B cell (primary cell): ENCODE data around the gene ZNF646. TPM values are rescaled to one million over a fixed set of nuclear protein-coding genes. Genes with fewer than 3 reads are reported as not detected.
A peak's percentile ranks its signal among the peaks of the same experiment; 100 is the strongest.

Source experiments
- ATAC-seq: fragments of 200-7000 bp; cut with Tn5 transposase; one replicate; pipeline ENCODE4 v1.10.0; 2021; ENCODE audit warnings: low read depth, mild to moderate bottlenecking, moderate number of reproducible peaks, moderate library complexity
- CTCF ChIA-PET: fragments of 350-600 bp; sonication (Branson Sonifier 250); formaldehyde crosslinking; loops from one replicate; lab custom pipeline; 2021; ENCODE audit warnings: antibody characterized with exemption, inconsistent platforms; lab: Charles Lee
- POLR2A ChIA-PET: fragments of 350-600 bp; sonication (Branson Sonifier 250); formaldehyde crosslinking; loops from one replicate; lab custom pipeline; 2021; ENCODE audit warnings: antibody characterized with exemption; lab: Charles Lee
- DNase-seq: peaks from one replicate; pipeline ENCODE4 v3.0.0; 2013
- H2AFZ ChIP-seq: 2 replicates; pipeline ENCODE4 v1.6.1; 2012; ENCODE audit warnings: mild to moderate bottlenecking, low read depth, low read length; ENCODE audit not compliant: insufficient read depth, poor library complexity, severe bottlenecking
- H3K27ac ChIP-seq, 2 donors: 1 replicate in 1 of 2; 2 replicates in 1 of 2; pipeline ENCODE4 v1.5.1; 2012 to 2013; ENCODE audit warnings: low read length in 2 of 2, mild to moderate bottlenecking in 2 of 2, moderate library complexity in 1 of 2
- H3K27me3 ChIP-seq, 4 experiments: fragments of 200-600 bp in 1 of 4; sonication (generic) in 1 of 4; replicated peaks in 1 of 4; 1 replicate in 2 of 4; 2 replicates in 2 of 4; pipeline versions ENCODE4 v1.6.1 to v1.7.0; 2013 to 2016; ENCODE audit warnings: low read length in 3 of 4, mild to moderate bottlenecking in 2 of 4, mixed read lengths in 1 of 4, moderate library complexity in 1 of 4; ENCODE audit not compliant: insufficient read depth in 4 of 4, control insufficient read depth in 3 of 4; ENCODE audit errors: control extremely low read depth in 1 of 4
- H3K36me3 ChIP-seq, 2 experiments: replicated peaks in 1 of 2; 1 replicate in 1 of 2; 2 replicates in 1 of 2; pipeline versions ENCODE4 v1.6.1 to v1.7.1; 2013; ENCODE audit warnings: low read length in 1 of 2; ENCODE audit not compliant: insufficient read depth in 2 of 2, control insufficient read depth in 1 of 2; ENCODE audit errors: control extremely low read depth in 1 of 2, extremely low read depth in 1 of 2
- H3K4me1 ChIP-seq, 2 donors: fragments of 200-600 bp in 1 of 2; sonication (generic) in 1 of 2; 1 replicate in 1 of 2; 2 replicates in 1 of 2; pipeline versions ENCODE4 v1.5.1 to v1.6.1; 2013 to 2017; ENCODE audit warnings: low read length in 2 of 2; ENCODE audit not compliant: control insufficient read depth in 2 of 2, insufficient read depth in 2 of 2
- H3K4me2 ChIP-seq: replicated peaks from 2 replicates; pipeline ENCODE3; 2012; ENCODE audit warnings: mild to moderate bottlenecking, low read depth, low read length; ENCODE audit not compliant: poor library complexity, severe bottlenecking
- H3K4me3 ChIP-seq, 5 experiments: fragments of 200-600 bp in 1 of 5; sonication (generic) in 1 of 5; 1 replicate in 3 of 5; 2 replicates in 2 of 5; pipeline versions ENCODE4 v1.5.1 to v1.7.0; 2011 to 2016; ENCODE audit warnings: low read length in 4 of 5, mild to moderate bottlenecking in 4 of 5, low read depth in 2 of 5, control low read depth in 1 of 5, moderate library complexity in 1 of 5; ENCODE audit not compliant: insufficient read depth in 1 of 5; ENCODE audit errors: control extremely low read depth in 1 of 5, extremely low read depth in 1 of 5
- H3K79me2 ChIP-seq: fragments of 200-600 bp; sonication (generic); one replicate; pipeline ENCODE4 v1.6.0; 2016; ENCODE audit warnings: low read length; ENCODE audit not compliant: control insufficient read depth, insufficient read depth
- H3K9ac ChIP-seq: fragments of 200-600 bp; sonication (generic); 2 replicates; pipeline ENCODE4 v1.6.1; 2017; ENCODE audit warnings: mild to moderate bottlenecking, low read length, moderate library complexity
- H3K9me3 ChIP-seq, 3 donors: one replicate each; pipeline versions ENCODE4 v1.6.1 to v1.7.1; 2013; ENCODE audit warnings: low read length in 2 of 3; ENCODE audit not compliant: control insufficient read depth in 2 of 3, insufficient read depth in 1 of 3; ENCODE audit errors: control extremely low read depth in 1 of 3
- H4K20me1 ChIP-seq: 2 replicates; pipeline ENCODE4 v1.6.0; 2012; ENCODE audit warnings: mild to moderate bottlenecking, low read length; ENCODE audit not compliant: insufficient read depth, control insufficient read depth, poor library complexity, severe bottlenecking
- H3K27ac Mint-ChIP-seq: one replicate; pipeline ENCODE4 v1.8.0; 2021; ENCODE audit warnings: mixed read lengths
- H3K27me3 Mint-ChIP-seq: one replicate; pipeline ENCODE4 v1.8.0; 2021; ENCODE audit warnings: mixed read lengths
- H3K4me1 Mint-ChIP-seq: one replicate; pipeline ENCODE4 v1.8.0; 2021; ENCODE audit warnings: mixed read lengths
- H3K4me3 Mint-ChIP-seq: one replicate; pipeline ENCODE4 v1.8.0; 2021; ENCODE audit warnings: mixed read lengths
- H3K9me3 Mint-ChIP-seq: one replicate; pipeline ENCODE4 v1.8.0; 2022; ENCODE audit warnings: mixed read lengths; ENCODE audit not compliant: insufficient read depth
- CTCF ChIP-seq: fragments of 200-600 bp; IDR thresholded peaks from one replicate; pipeline ENCODE4 v1.8.0; 2022; ENCODE audit warnings: antibody characterized with exemption, mild to moderate bottlenecking
- EZH2 ChIP-seq: IDR thresholded peaks from 2 replicates; pipeline ENCODE4 v1.6.1; 2012; ENCODE audit warnings: borderline replicate concordance, low read depth, mild to moderate bottlenecking, moderate library complexity, low read length; ENCODE audit not compliant: insufficient read depth, poor library complexity, severe bottlenecking
- WGBS: methylation state at CpG from one replicate; pipeline ENCODE4 v1.1.5; 2013; ENCODE audit warnings: missing lambda C conversion rate; ENCODE audit not compliant: insufficient coverage; 5-methylcytosine and 5-hydroxymethylcytosine counted together
- intact Hi-C: fragments of 100-400 bp; cut with micrococcal nuclease; formaldehyde crosslinking; loops from one replicate; pipeline ENCODE4 v1.10.0; 2022
- polyA plus RNA-seq: library from polyadenylated mRNA; depleted of rRNA; stranded (reverse); fragments of >200 nt; gene quantifications from 2 replicates; pipeline ENCODE4 v1.2.3, GENCODE V29; 2012
- total RNA-seq, 2 donors: library from RNA; stranded (reverse); fragments of 120-200 nt in 1 of 2; gene quantifications; 1 replicate in 1 of 2; 2 replicates in 1 of 2; pipeline versions ENCODE4 v1.2.3 to v1.2.4, GENCODE V29; 2013 to 2022

ZNF646 gene
- total and polyA plus RNA-seq, 2 donors (not counting 1 experiment from before 2014, with no cell fraction given), result 14.7 to 45.9 TPM

DNA sequence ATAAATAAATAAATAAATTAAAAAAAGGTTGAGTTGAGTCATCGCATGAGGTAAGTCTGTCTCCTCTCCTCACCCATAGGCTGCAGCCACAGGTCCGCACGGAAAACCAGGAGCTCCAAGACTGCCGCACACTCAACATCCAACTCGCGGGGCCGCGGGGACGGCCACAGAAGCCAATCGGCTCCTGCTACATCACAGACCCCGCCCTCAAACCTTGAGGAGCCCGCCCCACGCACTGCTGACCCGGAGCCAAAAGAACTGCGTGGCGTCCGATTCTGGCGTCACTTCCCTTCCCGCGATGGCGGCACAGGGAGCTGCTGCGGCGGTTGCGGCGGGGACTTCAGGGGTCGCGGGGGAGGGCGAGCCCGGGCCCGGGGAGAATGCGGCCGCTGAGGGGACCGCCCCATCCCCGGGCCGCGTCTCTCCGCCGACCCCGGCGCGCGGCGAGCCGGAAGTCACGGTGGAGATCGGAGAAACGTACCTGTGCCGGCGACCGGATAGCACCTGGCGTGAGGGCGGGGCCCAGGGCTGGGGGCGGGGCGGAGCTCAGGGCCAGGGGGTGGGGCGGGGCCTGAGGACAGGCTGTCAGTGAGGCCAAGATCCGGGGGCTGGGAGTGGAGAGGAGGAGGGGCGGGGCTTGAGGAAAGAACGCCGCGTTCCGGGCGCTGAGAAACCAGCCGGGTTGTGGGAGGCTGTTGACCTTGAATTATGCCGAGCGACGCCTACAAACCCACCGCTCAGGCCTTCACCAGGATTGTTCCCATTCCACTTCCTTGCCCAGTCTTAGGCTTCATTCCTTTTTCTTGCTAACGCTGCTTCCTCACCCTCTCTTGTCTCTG lies 43.4 kb downstream of the ZNF646 start, which contains the start of gene KAT8:
Gene KAT8, plus strand, starts transcription at position 281 of the 839 bp plus-strand sequence. Its CDS starts 18 bp downstream, at position 299.
- POLR2A ChIA-PET, result interaction anchor here (0.6 to 3.6 kb wide), 13 partner anchors 10 to 1473 kb away, joined by 3 to 36 read pairs (median 5); partner anchors contain the start of genes FBXL19, FUS, PYCARD and STX4
- Mint-ChIP-seq H3K27me3 (no peaks in the 10 kb centered on the region), H3K4me3 (peak within 1 kb of the TSS; percentile 92), H3K27ac (peak within 1 kb of the TSS; percentile 96), H3K4me1 (peaks cover 15% of the 10 kb centered on the region), H3K9me3 (no peaks in the 10 kb centered on the region)
- WGBS, result under 1% methylated on average over 62 of the region's 68 CpGs
- Histone ChIP-seq H3K4me2 (peak within 1 kb of the TSS; percentile 72), H4K20me1 (peaks cover 26% of the 10 kb centered on the region), H3K36me3 (peaks cover 7 to 33% of the 10 kb centered on the region in 2 experiments), H3K27ac (peak within 1 kb of the TSS; percentile 72 to 95), H3K4me3 (peak within 1 kb of the TSS; percentile 49 to 83 (median 66)), H3K4me1 (peaks cover 10 to 20% of the 10 kb centered on the region in 2 donors), H2AFZ (peak within 1 kb of the TSS; percentile 80), H3K9ac (peak within 1 kb of the TSS; percentile 92), H3K79me2 (peaks cover 44% of the 10 kb centered on the region), H3K9me3 (no peaks in the 10 kb centered on the region), H3K27me3 (no peaks in the 10 kb centered on the region)
- peak; percentile 94 for ATAC-seq
- CTCF ChIA-PET, result interaction anchor here (0.6 to 3.3 kb wide), 10 partner anchors 10 to 325 kb away, joined by 3 to 24 read pairs (median 4); partner anchors contain the start of genes BCKDK, FUS, HSD3B7 and ZNF646
- DNase-seq, result peak; percentile 98
- TF ChIP-seq EZH2 (no peak), CTCF (no peak)
- intact Hi-C loops, result loop anchor here (1.0 kb wide), 3 partner anchors 23 to 43 kb away; partner anchors contain the start of genes VKORC1, ZNF646 and ZNF668
